Activated naive CD4-positive, alpha-beta T cell treated with anti-CD3 and anti-CD28 coated beads, Interleukin-2, amount 50 U/mL, for 16 hours (primary cell): ENCODE data around the gene SLC24A1.

ENCODE experiments used
- DNase-seq: peaks from one replicate; pipeline ENCODE4 v3.0.0-alpha.2; 2020

The SLC24A1 gene

DNA sequence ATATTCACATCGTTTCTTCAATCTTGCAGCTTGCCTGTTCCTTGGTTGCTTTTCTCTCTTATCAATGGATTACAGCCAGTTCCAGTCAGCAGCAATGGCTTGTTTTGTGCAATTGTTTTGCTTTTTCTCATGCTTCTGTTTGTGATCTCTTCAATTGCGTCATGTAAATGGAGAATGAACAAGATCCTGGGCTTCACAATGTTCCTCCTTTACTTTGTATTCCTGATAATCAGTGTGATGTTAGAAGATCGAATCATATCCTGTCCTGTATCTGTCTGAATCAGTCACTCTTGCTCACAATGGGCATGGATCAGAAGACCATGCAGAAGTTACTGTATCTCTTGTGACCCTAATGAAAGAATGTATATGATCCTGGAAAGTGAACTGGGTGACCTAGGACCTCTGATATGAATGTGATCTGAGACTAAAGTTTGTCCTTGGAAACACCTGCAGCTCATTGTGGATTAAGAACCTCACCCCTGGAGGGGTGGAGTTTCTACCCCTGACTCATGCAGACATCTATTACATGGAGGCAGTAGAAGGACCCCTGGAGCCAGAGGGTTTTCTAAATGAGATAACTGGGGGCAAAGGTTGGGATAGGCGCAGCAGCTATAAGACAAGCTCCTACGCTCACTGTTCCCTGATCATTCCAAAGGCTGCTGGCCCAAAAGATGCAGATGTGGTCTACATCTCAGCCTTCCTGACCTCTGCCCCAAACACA is 32.2 kb downstream of the SLC24A1 start:
- DNase-seq, result no peak

- no peak for DNase-seq
Observed at GRCh38 chr15:65655026-65655425, 33.3 kb downstream of the SLC24A1 start.

DNA sequence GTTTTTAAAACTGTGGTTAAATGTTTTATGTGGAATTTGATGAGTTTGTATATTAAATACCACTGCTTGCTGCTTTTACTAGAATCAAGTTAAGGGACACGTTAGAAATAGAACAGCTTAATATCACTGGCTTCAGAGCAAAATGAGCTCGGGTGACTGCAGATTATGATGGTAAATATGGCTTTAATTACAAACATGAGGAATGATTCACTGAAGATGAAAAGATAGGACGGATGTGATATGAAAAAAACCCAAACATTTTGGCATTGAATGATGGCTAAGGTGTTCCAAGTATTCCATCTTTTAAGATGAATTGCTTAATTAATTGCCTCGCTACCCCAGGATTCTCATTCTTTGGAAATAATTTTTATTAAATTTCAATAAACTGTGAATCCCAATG is 33.7 kb downstream of the SLC24A1 start:
- no peak for DNase-seq

DNA sequence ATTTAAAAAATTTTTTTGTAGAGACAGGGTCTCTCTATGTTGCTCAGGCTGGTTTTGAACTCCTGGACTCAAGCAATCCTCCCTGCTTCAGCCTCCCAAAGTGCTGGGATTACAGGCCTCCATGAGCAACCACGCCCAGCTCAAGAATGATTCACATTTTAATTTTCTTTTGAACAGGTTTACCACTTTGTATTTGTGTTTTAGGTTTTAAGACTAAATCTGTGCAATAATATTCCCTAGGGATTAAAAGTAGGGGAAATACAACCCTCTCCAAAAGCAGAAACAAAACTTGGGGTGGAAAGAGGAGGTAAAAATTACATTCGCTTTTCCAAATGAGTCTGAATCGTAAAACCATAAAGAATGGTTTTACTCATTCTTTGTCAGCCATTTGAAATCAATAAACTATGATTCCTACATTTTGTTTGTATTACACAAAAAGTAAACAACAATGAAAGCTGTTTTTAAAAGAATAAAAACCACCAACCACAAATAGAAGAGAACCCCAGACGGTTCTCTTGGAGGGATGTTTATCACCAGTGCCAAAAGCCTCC is 37.8 kb downstream of the SLC24A1 start:
- no peak for DNase-seq

DNA sequence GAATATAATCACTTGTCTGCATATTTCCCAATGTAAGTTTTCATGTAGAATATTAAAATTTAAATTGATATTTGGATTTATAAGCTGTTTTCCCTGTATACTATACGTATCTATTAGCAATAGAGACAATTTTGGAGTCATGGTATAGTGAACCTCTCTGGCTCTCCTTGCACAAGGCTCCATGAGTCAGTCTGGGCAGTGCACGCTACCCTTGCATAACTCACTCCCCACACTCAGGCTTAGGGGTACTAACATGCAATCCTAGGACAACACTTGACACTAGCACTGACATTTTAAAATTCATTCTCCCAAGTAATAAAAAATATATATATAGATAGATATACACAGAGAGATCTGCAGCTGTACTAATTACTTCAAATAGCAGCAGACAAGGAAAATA is 39.2 kb downstream of the SLC24A1 start:
- no peak for DNase-seq

DNA sequence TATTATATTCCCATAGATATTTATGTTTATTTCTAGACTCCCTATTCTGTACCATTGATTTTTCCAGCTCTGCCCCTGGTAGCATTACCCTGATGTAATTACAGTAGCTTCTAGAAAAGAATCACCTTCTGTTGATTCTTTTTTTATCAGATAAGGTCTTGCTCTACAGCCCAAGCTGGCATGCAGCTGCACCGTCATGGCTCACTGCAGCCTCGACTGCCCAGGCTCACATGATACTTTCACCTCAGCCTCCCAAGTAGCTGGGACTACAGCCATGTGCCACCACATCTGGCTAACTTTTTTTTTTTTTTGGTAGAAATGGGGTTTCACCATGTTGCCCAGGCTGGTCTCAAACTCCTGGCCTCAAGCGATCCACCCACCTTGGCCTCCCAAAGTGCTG is 41.8 kb downstream of the SLC24A1 start:
- no peak for DNase-seq

DNA sequence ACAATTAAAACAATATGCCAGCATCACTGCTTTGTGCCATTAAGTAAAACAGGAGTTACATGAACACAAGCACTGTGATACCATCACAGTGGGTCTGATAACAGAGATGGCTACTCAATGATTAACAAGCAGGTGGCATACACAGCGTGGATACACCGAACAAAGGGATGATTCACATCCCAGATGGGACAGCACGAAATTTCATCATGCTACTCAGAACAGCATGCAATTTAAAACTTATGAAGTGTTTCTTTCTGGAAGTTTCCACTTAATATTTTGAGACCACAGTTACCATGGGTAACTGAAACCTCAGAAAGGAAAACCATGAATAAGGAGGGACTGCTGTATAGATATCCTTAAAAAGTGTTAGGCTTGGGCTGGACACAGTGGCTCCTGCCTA is 44.5 kb downstream of the SLC24A1 start:
- DNase-seq, result no peak

GRCh38 chr15:65675551-65675950 is 53.8 kb downstream of the SLC24A1 start:
- no peak for DNase-seq

DNA sequence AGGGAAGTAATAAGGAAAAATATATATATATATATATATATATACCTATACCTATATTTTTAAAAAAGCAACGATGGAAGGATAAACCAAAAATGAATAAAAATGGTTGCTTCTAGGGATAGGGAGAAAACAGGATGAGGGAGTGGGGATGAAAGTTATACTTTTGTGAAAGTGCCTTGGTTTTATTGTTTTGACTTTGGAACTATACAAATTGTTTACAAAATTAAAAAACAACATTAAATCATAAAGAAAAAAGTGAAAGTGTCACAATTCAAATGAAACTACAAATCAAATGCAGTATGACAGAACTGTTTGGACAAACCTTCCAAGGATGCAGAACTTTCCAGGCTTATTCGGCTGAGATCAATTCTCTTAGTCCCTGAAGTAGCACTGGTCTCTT is 54.4 kb downstream of the SLC24A1 start:
- no peak for DNase-seq

GRCh38 chr15:65680544-65680943 is 58.8 kb downstream of the SLC24A1 start:
- DNase-seq, result no peak

DNA sequence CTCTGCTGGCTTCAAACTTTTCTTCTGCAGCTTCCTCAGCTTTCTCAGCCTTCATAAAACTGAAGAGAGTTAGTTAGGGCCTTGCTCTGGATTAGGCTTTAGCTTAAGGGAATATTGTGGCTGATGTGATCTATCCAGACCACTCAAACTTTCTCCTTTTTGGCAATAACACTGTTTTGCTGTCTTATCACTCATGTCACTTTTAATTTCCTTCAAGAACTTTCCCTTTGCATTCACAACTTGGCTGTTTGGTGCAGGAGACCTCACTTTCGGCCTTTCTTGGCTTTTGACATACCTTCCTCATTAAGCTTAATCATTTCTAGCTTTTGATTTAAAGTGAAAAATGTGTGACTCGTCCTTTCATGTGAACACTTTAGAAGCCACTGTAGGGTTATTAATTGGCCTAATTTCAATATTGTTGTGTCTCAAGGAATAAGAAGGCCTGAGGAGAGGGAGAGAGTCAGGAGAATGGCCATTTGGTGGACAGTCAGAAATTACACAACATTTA is 60.7 kb downstream of the SLC24A1 start:
- DNase-seq, result no peak

DNA sequence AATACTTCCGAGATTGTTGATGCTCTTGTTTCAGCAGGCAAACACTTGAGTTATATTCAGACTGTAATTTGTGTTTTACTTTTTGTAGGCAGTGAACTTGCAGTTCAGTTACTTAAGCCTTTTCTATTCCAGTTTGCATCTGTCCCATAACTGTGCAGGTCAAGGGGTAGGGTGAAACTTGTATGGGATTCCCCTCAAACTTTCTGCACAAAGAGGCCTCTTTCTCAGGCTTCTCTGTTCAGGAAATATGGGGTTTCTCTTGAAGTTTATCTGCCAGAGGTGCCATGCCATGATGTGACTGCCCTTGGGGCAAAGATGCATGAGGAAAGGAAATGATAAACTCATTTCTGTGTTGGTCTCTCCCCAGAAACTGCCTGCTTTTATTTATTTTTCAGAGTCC is 66.7 kb downstream of the SLC24A1 start:
- DNase-seq, result no peak

GRCh38 chr15:65690173-65690572 is 68.4 kb downstream of the SLC24A1 start:
- no peak for DNase-seq

DNA sequence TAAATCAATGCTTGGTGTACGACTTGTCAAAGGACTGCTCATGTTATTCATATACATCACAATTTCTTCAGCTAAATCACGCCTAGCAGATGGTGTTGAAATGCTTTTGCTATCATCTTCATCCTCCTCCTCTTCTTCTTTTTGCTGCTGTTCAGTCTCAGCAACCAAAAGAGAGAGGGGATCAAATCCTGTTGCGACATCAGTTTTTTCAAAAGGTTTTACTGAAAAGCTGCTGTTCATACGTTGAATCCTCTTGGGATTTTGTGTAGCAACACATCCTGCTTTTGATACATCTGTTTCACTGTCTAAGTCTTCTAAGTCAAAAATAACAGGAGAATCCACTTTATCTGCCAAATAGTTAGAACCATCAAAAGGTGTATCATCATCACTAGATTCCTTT is 69.0 kb downstream of the SLC24A1 start:
- DNase-seq, result no peak

DNA sequence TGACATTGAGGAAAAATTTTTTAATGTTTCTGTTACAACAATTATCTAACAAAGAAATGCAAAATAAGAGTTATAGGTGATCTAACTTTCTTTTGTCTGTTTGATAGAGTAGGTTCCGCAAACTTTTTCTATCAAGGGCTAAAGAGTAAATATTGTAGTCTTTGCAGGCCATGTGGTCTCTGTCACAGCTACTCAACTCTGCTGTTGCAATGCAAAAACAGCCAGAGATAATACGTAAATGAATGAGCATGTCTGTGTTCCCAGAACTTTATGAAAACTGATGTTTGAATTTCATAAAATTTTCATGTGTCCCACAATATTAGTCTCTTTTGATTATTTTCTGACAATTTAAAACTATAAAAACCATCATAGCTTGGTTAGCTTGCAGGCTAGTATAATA is 73.3 kb downstream of the SLC24A1 start:
- no peak for DNase-seq
